ENCODE measurements around the gene GPR68. TPM values are rescaled to one million over a fixed set of nuclear protein-coding genes. Genes with fewer than 3 reads are reported as not detected.
A peak's percentile ranks its signal among the peaks of the same experiment; 100 is the strongest.

Gene GPR68
- total and polyA plus RNA-seq, 8 donors, result 0.09 to 0.90 (median 0.23) TPM; not detected in 1

- ATAC-seq (no peak), FAIRE-seq (no peak), DNase-seq (no peak)
- intact Hi-C loops (cut with DNase I), result no loop called here
- Histone ChIP-seq H3K27me3 (no peaks in the 10 kb centered on the region), H3K4me3 (no peak overlapping the region), H3K4me1 (no peaks in the 10 kb centered on the region), H3K9me3 (no peaks in the 10 kb centered on the region), H3K36me3 (peaks cover 0 to 24% (median 0%) of the 10 kb centered on the region in 3 donors), H3K27ac (no peak overlapping the region)
- 75 to 83% methylated on average over 10 of the region's 10 CpGs for WGBS, 2 donors
- no peak for TF ChIP-seq CTCF (IDR thresholded peaks at IDR 0.05)
Measured at GRCh38 chr14:91290986-91291385, 46.5 kb upstream of the GPR68 start.

DNA sequence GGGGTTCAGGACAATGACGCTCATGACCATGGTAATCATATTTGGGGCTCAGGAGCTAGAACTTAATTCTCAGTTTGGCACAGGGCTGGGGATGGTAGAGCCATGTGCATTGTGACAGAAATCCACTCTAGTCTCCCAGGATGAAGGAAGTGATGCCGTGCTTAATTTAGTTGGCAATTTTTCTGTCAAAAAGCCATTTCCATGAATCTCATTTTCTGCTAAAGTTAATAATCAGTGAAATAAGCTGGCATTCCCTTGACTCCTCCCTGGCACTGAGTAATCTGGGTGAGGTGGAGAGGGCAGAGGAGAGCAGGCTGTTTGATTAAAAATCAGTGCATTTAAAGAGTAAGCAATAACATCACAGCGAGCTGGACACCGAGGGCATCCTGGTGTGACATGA, 45.0 kb upstream of the GPR68 start:
- Histone ChIP-seq H3K4me3 (no peak overlapping the region), H3K36me3 (peaks cover 0 to 30% (median 0%) of the 10 kb centered on the region in 3 donors), H3K27me3 (no peaks in the 10 kb centered on the region), H3K27ac (no peak overlapping the region), H3K9me3 (no peaks in the 10 kb centered on the region), H3K4me1 (no peaks in the 10 kb centered on the region)
- TF ChIP-seq CTCF (IDR thresholded peaks at IDR 0.05), result no peak
- intact Hi-C loops (cut with DNase I), result loop anchor here in 1 of 3 donors (10.0 kb wide), 2 partner anchors 115 to 385 kb away; no protein-coding TSS in a partner anchor
- DNase-seq, result peak in 1 of 6 donors; percentile 4
- FAIRE-seq, result no peak
- ATAC-seq, result no peak
- WGBS, 2 donors, result 86 to 91% methylated on average over 4 of the region's 4 CpGs

GRCh38 chr14:91288876-91289275, 44.4 kb upstream of the GPR68 start:
- no peaks in the 10 kb centered on the region for H3K4me1 ChIP-seq
- H3K9me3 ChIP-seq, result no peaks in the 10 kb centered on the region
- no peak overlapping the region for H3K4me3 ChIP-seq
- no peak overlapping the region for H3K27ac ChIP-seq
- peak in 1 of 6 donors; percentile 48 for DNase-seq
- no peaks in the 10 kb centered on the region for H3K27me3 ChIP-seq
- intact Hi-C loops (cut with DNase I), result loop anchor here in 1 of 3 donors (10.0 kb wide), 2 partner anchors 114 to 384 kb away; no protein-coding TSS in a partner anchor
- peaks cover 0 to 33% (median 0%) of the 10 kb centered on the region in 3 donors for H3K36me3 ChIP-seq
- WGBS, 2 donors, result 91 to 93% methylated on average over 28 of the region's 28 CpGs
- no peak for ATAC-seq
- no peak for TF ChIP-seq CTCF (IDR thresholded peaks at IDR 0.05)
- FAIRE-seq, result no peak

DNA sequence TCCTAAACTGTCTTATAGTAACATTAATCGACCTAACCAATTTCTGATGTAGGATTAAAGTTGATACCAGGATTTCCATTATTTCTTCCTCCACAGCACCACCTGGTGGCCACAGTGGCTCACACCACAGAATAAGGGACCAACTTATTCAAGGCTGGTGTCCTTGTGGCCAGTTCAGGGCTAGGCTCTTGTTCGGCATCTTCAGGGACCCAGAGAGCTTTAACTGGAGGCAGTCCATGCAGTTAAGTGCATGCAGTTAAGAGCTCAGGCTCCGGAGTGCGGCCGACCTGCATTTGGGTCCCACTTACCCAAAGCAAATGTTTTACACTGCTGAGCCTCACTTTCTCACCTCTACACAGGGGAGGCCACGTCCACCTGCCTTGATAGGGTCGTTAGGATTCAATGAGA, 42.0 kb upstream of the GPR68 start:
- TF ChIP-seq CTCF (IDR thresholded peaks at IDR 0.05), result peak; percentile 81 to 90 (median 87)
- FAIRE-seq, result peak; percentile 26

More for the DNA sequence above, 42.0 kb upstream of the GPR68 start:
- Histone ChIP-seq H3K4me3 (no peak overlapping the region), H3K9me3 (no peaks in the 10 kb centered on the region), H3K36me3 (peaks cover 0 to 24% (median 4%) of the 10 kb centered on the region in 3 donors), H3K27ac (no peak overlapping the region), H3K4me1 (no peaks in the 10 kb centered on the region), H3K27me3 (no peaks in the 10 kb centered on the region)
- DNase-seq, result peak; percentile 29 to 87 (median 63)
- intact Hi-C loops (cut with DNase I), result loop anchor here in 1 of 3 donors (10.0 kb wide), 2 partner anchors 112 to 382 kb away; no protein-coding TSS in a partner anchor
- 34 to 45% methylated on average over 7 of the region's 7 CpGs for WGBS, 2 donors
- peak; percentile 71 to 96 (median 88) for ATAC-seq
